Urinary bladder (tissue), 4 donors: ENCODE results near the gene DCC. TPM values are rescaled to one million over a fixed set of nuclear protein-coding genes. Genes with fewer than 3 reads are reported as not detected.

Experiments used
- DNase-seq: peaks from one replicate; pipeline ENCODE4 v3.0.0-alpha.2; 2015; ENCODE audit errors: extremely low spot score
- H3K27ac ChIP-seq: one replicate; pipeline ENCODE4 v1.5.1; 2013; ENCODE audit warnings: low read depth, mild to moderate bottlenecking, moderate library complexity
- H3K36me3 ChIP-seq: one replicate; pipeline ENCODE4 v1.6.1; 2013; ENCODE audit warnings: mild to moderate bottlenecking, moderate library complexity; ENCODE audit not compliant: insufficient read depth
- H3K4me1 ChIP-seq: one replicate; pipeline ENCODE4 v1.6.1; 2013; ENCODE audit warnings: mild to moderate bottlenecking, moderate library complexity; ENCODE audit not compliant: insufficient read depth
- H3K4me3 ChIP-seq: one replicate; pipeline ENCODE4 v1.5.1; 2013; ENCODE audit warnings: low read depth, low read length
- WGBS: extraction: QIAGEN DNeasy Blood & Tissue Kit; methylation state at CpG from one replicate; pipeline ENCODE4 v1.1.7; 2013; 5-methylcytosine and 5-hydroxymethylcytosine counted together
- polyA plus RNA-seq: library from polyadenylated mRNA; stranded (reverse); fragments of 200-250 nt; gene quantifications from one replicate; pipeline ENCODE4 v1.2.3, GENCODE V29; 2013
- total RNA-seq: library from RNA; depleted of rRNA; stranded (reverse); fragments of >200 nt; gene quantifications from one replicate; pipeline ENCODE4 v1.2.3, GENCODE V29; 2014
- donor health status: healthy with polysubstance abuse.
- donor health status: healthy.

DCC gene
- total and polyA plus RNA-seq, 2 donors = 0.08 to 2.0 TPM

DNA sequence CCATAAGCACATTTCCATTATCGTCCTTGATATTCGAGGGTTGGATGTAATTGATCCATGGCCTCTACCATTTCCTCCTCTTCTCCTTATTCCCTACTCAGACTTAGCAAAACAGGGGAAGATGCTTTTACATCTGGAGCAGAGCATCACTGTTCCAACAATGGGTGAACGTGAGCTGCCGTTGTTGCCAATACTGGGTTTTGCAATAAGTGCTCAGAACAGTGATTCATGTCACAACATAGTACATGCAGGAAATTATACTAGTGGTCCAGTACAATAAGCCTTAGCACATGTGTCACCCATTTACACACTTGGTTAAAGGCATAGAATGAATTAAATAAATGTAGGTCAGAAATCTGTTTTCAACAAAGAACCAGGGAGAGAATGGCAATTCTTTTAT is 112.4 kb downstream of the DCC start:
- H3K27ac ChIP-seq = no peak overlapping the region
- H3K36me3 ChIP-seq = no peaks in the 10 kb centered on the region
- no peak overlapping the region for H3K4me3 ChIP-seq
- 91% methylated on average over 4 of the region's 4 CpGs for WGBS
- DNase-seq = no peak
- H3K4me1 ChIP-seq = no peaks in the 10 kb centered on the region

DNA sequence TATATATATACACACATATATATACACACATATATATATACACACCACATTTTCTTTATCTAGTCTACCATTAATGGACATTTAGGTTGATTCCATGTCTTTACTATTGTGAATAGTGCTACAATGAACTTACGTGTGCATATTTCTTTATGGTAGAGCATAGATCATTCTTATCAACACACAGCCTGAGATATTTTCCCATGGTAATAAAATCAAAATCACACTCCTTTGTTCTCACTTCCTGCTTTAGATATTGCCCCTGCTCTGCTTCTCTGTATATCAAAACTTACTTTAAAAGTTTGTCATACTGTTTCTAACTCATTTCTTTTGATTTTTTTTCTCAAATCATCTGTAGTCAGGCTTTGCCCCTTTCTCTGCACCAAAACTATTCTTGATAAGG is 119.9 kb downstream of the DCC start:
- 65% methylated on average over 1 of the region's 1 CpG for WGBS
- Histone ChIP-seq H3K4me1 (no peaks in the 10 kb centered on the region), H3K4me3 (no peak overlapping the region), H3K27ac (no peak overlapping the region), H3K36me3 (no peaks in the 10 kb centered on the region)
- DNase-seq = no peak

DNA sequence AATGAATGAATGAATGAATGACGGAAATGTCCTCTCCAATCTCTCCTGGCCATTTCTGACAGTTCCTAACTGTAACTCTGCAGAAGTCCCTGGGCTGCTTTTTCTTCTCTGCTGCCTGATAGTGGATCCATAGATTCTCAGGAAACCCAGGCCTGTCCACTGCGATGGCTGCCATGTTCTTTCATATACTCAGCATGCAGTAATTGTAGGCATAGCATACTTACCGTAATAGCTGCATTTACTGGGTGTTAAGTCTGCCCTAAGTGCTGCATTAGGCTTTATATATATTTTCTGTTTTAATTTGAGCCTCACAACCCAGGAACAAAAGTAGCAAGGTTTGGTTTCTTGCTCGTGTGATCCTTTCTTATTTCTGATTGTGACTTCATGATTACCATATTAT is 122.9 kb downstream of the DCC start:
- 85% methylated on average over 4 of the region's 4 CpGs for WGBS
- no peak for DNase-seq
- Histone ChIP-seq H3K36me3 (no peaks in the 10 kb centered on the region), H3K4me1 (no peaks in the 10 kb centered on the region), H3K4me3 (no peak overlapping the region), H3K27ac (no peak overlapping the region)

- no peaks in the 10 kb centered on the region for H3K36me3 ChIP-seq
- no peak overlapping the region for H3K27ac ChIP-seq
- H3K4me3 ChIP-seq = no peak overlapping the region
- no peak for DNase-seq
- WGBS = 56% methylated on average over 4 of the region's 4 CpGs
- H3K4me1 ChIP-seq = no peaks in the 10 kb centered on the region
Measured at GRCh38 chr18:52465391-52465790, 125.4 kb downstream of the DCC start.

- H3K27ac ChIP-seq = no peak overlapping the region
- 78% methylated on average over 1 of the region's 1 CpG for WGBS
- no peaks in the 10 kb centered on the region for H3K4me1 ChIP-seq
- no peak overlapping the region for H3K4me3 ChIP-seq
- no peak for DNase-seq
- H3K36me3 ChIP-seq = no peaks in the 10 kb centered on the region
Measured at GRCh38 chr18:52468496-52468895, 128.5 kb downstream of the DCC start.

GRCh38 chr18:52475325-52475724 is 135.3 kb downstream of the DCC start:
- Histone ChIP-seq H3K4me1 (no peaks in the 10 kb centered on the region), H3K27ac (no peak overlapping the region), H3K36me3 (no peaks in the 10 kb centered on the region), H3K4me3 (no peak overlapping the region)
- WGBS = 60% methylated on average over 3 of the region's 3 CpGs
- no peak for DNase-seq

GRCh38 chr18:52481116-52481515 is 141.1 kb downstream of the DCC start:
- Histone ChIP-seq H3K4me3 (no peak overlapping the region), H3K27ac (no peak overlapping the region), H3K36me3 (no peaks in the 10 kb centered on the region), H3K4me1 (no peaks in the 10 kb centered on the region)
- DNase-seq = no peak
- WGBS = 90% methylated on average over 6 of the region's 6 CpGs

DNA sequence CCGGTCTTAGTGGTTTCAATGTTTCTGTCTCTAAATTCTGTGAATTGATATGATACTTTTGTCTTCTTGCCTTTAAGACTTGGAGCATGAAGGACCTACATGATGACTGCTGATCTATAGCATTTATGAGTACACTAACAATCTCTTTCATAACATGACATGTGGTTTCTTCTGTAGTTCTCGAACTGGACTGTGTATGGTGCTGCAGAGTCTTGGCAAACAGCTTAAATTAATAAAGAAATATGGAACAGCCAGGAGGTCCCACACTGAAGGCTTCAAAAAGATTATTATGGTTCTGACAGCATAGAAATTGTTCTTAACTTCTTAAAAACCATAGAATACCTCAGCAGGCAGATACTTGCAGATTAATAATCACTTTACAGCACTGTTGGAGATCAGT is 145.0 kb downstream of the DCC start:
- no peaks in the 10 kb centered on the region for H3K4me1 ChIP-seq
- no peak overlapping the region for H3K27ac ChIP-seq
- 74% methylated on average over 2 of the region's 2 CpGs for WGBS
- DNase-seq = no peak
- no peaks in the 10 kb centered on the region for H3K36me3 ChIP-seq
- no peak overlapping the region for H3K4me3 ChIP-seq

DNA sequence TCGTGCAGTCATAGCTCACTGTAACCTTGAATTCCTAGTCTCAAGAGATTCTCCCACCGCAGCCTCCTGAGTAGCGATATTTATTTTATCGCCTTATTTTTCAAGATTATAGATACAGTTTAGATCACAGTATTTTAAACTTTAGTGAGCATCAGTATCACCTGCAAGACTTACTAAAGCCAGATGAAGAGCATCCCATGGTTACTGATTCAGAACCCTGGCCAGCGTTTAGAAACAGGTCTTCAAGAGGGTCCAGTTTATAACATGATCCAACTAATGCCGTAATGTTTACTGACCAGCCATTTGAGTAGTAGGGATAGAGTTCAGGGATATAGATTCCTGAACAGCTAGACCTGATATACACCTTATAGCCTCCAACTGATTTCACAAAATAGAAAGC is 146.1 kb downstream of the DCC start:
- no peak overlapping the region for H3K4me3 ChIP-seq
- 84% methylated on average over 6 of the region's 6 CpGs for WGBS
- DNase-seq = no peak
- H3K27ac ChIP-seq = no peak overlapping the region
- no peaks in the 10 kb centered on the region for H3K4me1 ChIP-seq
- H3K36me3 ChIP-seq = no peaks in the 10 kb centered on the region

- no peak for DNase-seq
- Histone ChIP-seq H3K4me3 (no peak overlapping the region), H3K36me3 (no peaks in the 10 kb centered on the region), H3K27ac (no peak overlapping the region), H3K4me1 (no peaks in the 10 kb centered on the region)
- WGBS = 51% methylated on average over 4 of the region's 4 CpGs
Measured at GRCh38 chr18:52489396-52490306, 149.7 kb downstream of the DCC start.

- no peak overlapping the region for H3K27ac ChIP-seq
- DNase-seq = no peak
- H3K4me1 ChIP-seq = no peaks in the 10 kb centered on the region
- no peaks in the 10 kb centered on the region for H3K36me3 ChIP-seq
- no peak overlapping the region for H3K4me3 ChIP-seq
Measured at GRCh38 chr18:52496426-52496825, 156.4 kb downstream of the DCC start.

DNA sequence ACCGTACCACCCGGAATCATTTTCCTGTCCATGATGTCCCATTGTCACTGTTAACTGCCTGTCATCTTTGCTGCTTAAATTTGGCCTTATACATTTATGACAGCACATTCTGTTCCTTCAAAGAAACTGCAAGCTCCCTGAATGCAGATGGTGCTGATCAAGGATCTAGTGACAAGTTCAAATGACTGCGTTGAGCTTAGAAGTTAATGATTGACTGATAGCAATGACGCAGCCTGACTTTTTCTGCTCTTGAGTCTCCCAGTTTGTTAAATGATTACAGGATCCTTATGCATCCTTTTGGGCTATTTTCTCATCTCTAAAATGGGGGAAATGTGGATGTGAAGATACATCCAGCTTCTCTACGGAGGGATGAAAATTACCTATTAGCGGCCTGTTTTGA is 159.0 kb downstream of the DCC start:
- DNase-seq = no peak
- no peaks in the 10 kb centered on the region for H3K4me1 ChIP-seq
- no peak overlapping the region for H3K27ac ChIP-seq
- no peak overlapping the region for H3K4me3 ChIP-seq
- 69% methylated on average over 6 of the region's 6 CpGs for WGBS
- H3K36me3 ChIP-seq = no peaks in the 10 kb centered on the region

- no peak overlapping the region for H3K27ac ChIP-seq
- 32% methylated on average over 3 of the region's 3 CpGs for WGBS
- DNase-seq = no peak
- H3K4me1 ChIP-seq = no peaks in the 10 kb centered on the region
- no peaks in the 10 kb centered on the region for H3K36me3 ChIP-seq
- no peak overlapping the region for H3K4me3 ChIP-seq
Measured at GRCh38 chr18:52499644-52500043, 159.6 kb downstream of the DCC start.

DNA sequence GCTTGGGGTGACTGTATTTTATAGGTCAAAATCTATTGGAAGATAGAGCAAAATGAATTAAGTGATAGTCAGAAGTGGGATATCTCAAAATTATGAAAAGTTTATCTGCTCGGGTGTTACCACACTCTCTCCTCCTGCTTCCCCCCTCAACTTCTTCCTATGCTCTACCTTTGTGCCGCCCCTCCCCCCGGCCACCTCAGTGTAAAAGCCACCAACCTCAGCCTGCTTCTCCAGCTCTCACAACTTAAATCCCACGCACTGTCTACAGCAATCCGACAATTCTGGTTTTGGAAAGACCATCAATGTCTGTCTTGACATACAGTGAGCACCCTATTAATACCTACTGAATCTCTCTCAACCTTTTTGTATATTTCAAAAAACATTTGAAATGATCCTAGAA is 164.6 kb downstream of the DCC start:
- no peak for DNase-seq
- H3K4me1 ChIP-seq = no peaks in the 10 kb centered on the region
- no peak overlapping the region for H3K4me3 ChIP-seq
- no peaks in the 10 kb centered on the region for H3K36me3 ChIP-seq
- H3K27ac ChIP-seq = no peak overlapping the region
- 85% methylated on average over 5 of the region's 5 CpGs for WGBS
